ENCODE measurements around the gene BPIFA2. TPM values are rescaled to one million over a fixed set of nuclear protein-coding genes. Genes with fewer than 3 reads are reported as not detected.
"Not testable (repeated sequence)": the region's sequence is repeated elsewhere in the genome, so short reads cannot be mapped to it uniquely, and the experiment has no call there.

Gene BPIFA2
- total RNA-seq, 2 experiments from 2014 or later = not detected

GRCh38 chr20:33183312-33183711, 15.4 kb downstream of the BPIFA2 start:
- no peak for TF ChIP-seq CTCF (IDR thresholded peaks at IDR 0.05)
- ATAC-seq (no peak), DNase-seq (no peak)
- ChIA-PET POLR2A (no interaction called here), CTCF (no interaction called here)
- no peaks in the 10 kb centered on the region for H3K9me3 Mint-ChIP-seq
- intact Hi-C loops (cut with micrococcal nuclease) = no loop called here
- H3K27me3 Mint-ChIP-seq = no peaks in the 10 kb centered on the region
- no peaks in the 10 kb centered on the region for H3K36me3 Mint-ChIP-seq (ENCODE audit: low read depth)
- H3K4me3 Mint-ChIP-seq = no peak overlapping the region
- no peaks in the 10 kb centered on the region for H3K4me1 Mint-ChIP-seq (ENCODE audit: low read depth)
- H3K27ac Mint-ChIP-seq = no peak overlapping the region

GRCh38 chr20:33185031-33185590, 17.2 kb downstream of the BPIFA2 start:
- POLR2A ChIA-PET; H3K27ac Mint-ChIP-seq; intact Hi-C loops (cut with micrococcal nuclease); CTCF ChIA-PET; ATAC-seq; H3K27me3 Mint-ChIP-seq; H3K9me3 Mint-ChIP-seq; DNase-seq; H3K36me3 Mint-ChIP-seq (ENCODE audit: low read depth); H3K4me1 Mint-ChIP-seq (ENCODE audit: low read depth); H3K4me3 Mint-ChIP-seq: not testable (repeated sequence)

GRCh38 chr20:33187491-33187890, 19.5 kb downstream of the BPIFA2 start:
- no peaks in the 10 kb centered on the region for H3K9me3 Mint-ChIP-seq
- H3K4me1 Mint-ChIP-seq (ENCODE audit: low read depth) = no peaks in the 10 kb centered on the region
- H3K4me3 Mint-ChIP-seq = no peak overlapping the region

GRCh38 chr20:33188421-33188820, 20.5 kb downstream of the BPIFA2 start:
- Mint-ChIP-seq H3K27me3 (peaks cover 8% of the 10 kb centered on the region), H3K4me3 (no peak overlapping the region), H3K36me3 (ENCODE audit: low read depth) (no peaks in the 10 kb centered on the region), H3K9me3 (no peaks in the 10 kb centered on the region), H3K27ac (no peak overlapping the region), H3K4me1 (ENCODE audit: low read depth) (no peaks in the 10 kb centered on the region)
- TF ChIP-seq CTCF (IDR thresholded peaks at IDR 0.05) = no peak
- intact Hi-C loops (cut with micrococcal nuclease) = no loop called here
- ATAC-seq (no peak), DNase-seq (no peak)
- ChIA-PET POLR2A (no interaction called here), CTCF (no interaction called here)

More at GRCh38 chr20:33187491-33187890, 19.5 kb downstream of the BPIFA2 start:
- ATAC-seq (no peak), DNase-seq (no peak)
- Mint-ChIP-seq H3K27ac (no peak overlapping the region), H3K36me3 (ENCODE audit: low read depth) (no peaks in the 10 kb centered on the region), H3K27me3 (peaks cover 8% of the 10 kb centered on the region)
- POLR2A ChIA-PET = no interaction called here
- intact Hi-C loops (cut with micrococcal nuclease) = no loop called here
- no peak for TF ChIP-seq CTCF (IDR thresholded peaks at IDR 0.05)
- CTCF ChIA-PET = interaction anchor here (0.8 kb wide), 1 partner anchor 19 kb away, joined by 3 read pairs; no protein-coding TSS in a partner anchor

- CTCF ChIA-PET = no interaction called here
- POLR2A ChIA-PET = no interaction called here
- intact Hi-C loops (cut with micrococcal nuclease) = no loop called here
Observed at GRCh38 chr20:33191484-33191883, 23.5 kb downstream of the BPIFA2 start.

More at GRCh38 chr20:33191484-33191883, 23.5 kb downstream of the BPIFA2 start:
- Mint-ChIP-seq H3K4me1 (ENCODE audit: low read depth) (no peaks in the 10 kb centered on the region), H3K36me3 (ENCODE audit: low read depth) (no peaks in the 10 kb centered on the region), H3K27ac (no peak overlapping the region), H3K27me3 (peaks cover 8% of the 10 kb centered on the region), H3K4me3 (no peak overlapping the region), H3K9me3 (no peaks in the 10 kb centered on the region)
- DNase-seq = no peak
- TF ChIP-seq CTCF (IDR thresholded peaks at IDR 0.05) = no peak
- ATAC-seq = no peak

Data from activated CD8-positive, alpha-beta T cell treated with anti-CD3 and anti-CD28 coated beads for 36 hours (primary cell).